K562 (cell line): ENCODE measurements around the gene PEX5L. TPM values are rescaled to one million over a fixed set of nuclear protein-coding genes. Genes with fewer than 3 reads are reported as not detected.

Experiments used
- ATAC-seq: fragments of 200-7000 bp; cut with Tn5 transposase; 3 replicates; pipeline ENCODE4 v1.9.1; 2020; ENCODE audit warnings: moderate library complexity
- BruUV-seq: library from RNA; stranded (reverse); fragments of 400-500 nt; replicated peaks from 2 replicates; lab custom pipeline; 2021; lab: Mats Ljungman, UMichigan
- CTCF ChIA-PET: fragments of 300-600 bp; formaldehyde crosslinking; extraction: SDS; loops from one replicate; lab custom pipeline; 2021; ENCODE audit warnings: low intra/inter-chr PET ratio; lab: Yijun Ruan, JAX
- POLR2A ChIA-PET: fragments of 300-600, 350-650 bp; sonication (Branson Sonifier 250); formaldehyde crosslinking; extraction: SDS; loops from one replicate; lab custom pipeline; 2021; ENCODE audit warnings: antibody characterized with exemption, inconsistent platforms; lab: Yijun Ruan, JAX
- DNase-seq, 4 experiments: peaks; one replicate each; pipeline versions ENCODE4 v3.0.0 to v3.0.0-alpha.2; 2011 to 2018; ENCODE audit warnings: low spot score in 3 of 4, mixed read lengths in 3 of 4; ENCODE audit errors: extremely low read depth in 1 of 4
- FAIRE-seq: peaks from 2 replicates; lab custom pipeline; 2011; peaks lifted over from hg19 to GRCh38; lab: Jason Lieb, UNC
- H2AFZ ChIP-seq: 2 replicates; pipeline ENCODE4 v1.6.0; 2011; ENCODE audit warnings: low read depth, low read length, control low read depth, inconsistent platforms
- H3K27ac ChIP-seq: fragments of 200-600 bp; 3 replicates; pipeline ENCODE4 v1.8.0; 2011; ENCODE audit warnings: low read depth, mild to moderate bottlenecking, control low read depth, inconsistent platforms, low read length, moderate library complexity, mixed read lengths; ENCODE audit errors: extremely low read depth
- H3K27me3 ChIP-seq, 2 experiments: fragments of 300-600 bp in 1 of 2; 2 replicates in 1 of 2; 3 replicates in 1 of 2; pipeline versions ENCODE4 v1.6.0 to v1.8.0; 2011; ENCODE audit warnings: inconsistent platforms in 2 of 2, low read length in 2 of 2, mild to moderate bottlenecking in 1 of 2, mixed read lengths in 1 of 2, moderate library complexity in 1 of 2; ENCODE audit not compliant: control insufficient read depth in 2 of 2, insufficient read depth in 2 of 2
- H3K36me3 ChIP-seq: fragments of 300-600 bp; 3 replicates; pipeline ENCODE4 v1.8.0; 2011; ENCODE audit warnings: mild to moderate bottlenecking, low read length, inconsistent platforms; ENCODE audit not compliant: control insufficient read depth, insufficient read depth
- H3K4me1 ChIP-seq, 2 experiments: fragments of 200-600 bp in 1 of 2; replicated peaks in 1 of 2; 2 replicates in 1 of 2; 3 replicates in 1 of 2; pipeline versions ENCODE4 v1.5.1 to v1.8.0; 2011; ENCODE audit warnings: inconsistent platforms in 2 of 2, low read length in 2 of 2, mild to moderate bottlenecking in 1 of 2, mixed read lengths in 1 of 2, moderate library complexity in 1 of 2; ENCODE audit not compliant: control insufficient read depth in 2 of 2, insufficient read depth in 2 of 2
- H3K4me2 ChIP-seq: 2 replicates; pipeline ENCODE4 v1.6.1; 2011; ENCODE audit warnings: low read length, control low read depth, inconsistent platforms, mixed read lengths; ENCODE audit not compliant: insufficient read depth
- H3K4me3 ChIP-seq: fragments of 200-600 bp; sonication (generic), shearing (Covaris generic); 2 replicates; pipeline ENCODE4 v1.5.1; 2016; ENCODE audit warnings: control low read depth, inconsistent platforms
- H3K79me2 ChIP-seq: fragments of 200-600 bp; 3 replicates; pipeline ENCODE4 v1.8.0; 2011; ENCODE audit warnings: low read length, inconsistent platforms; ENCODE audit not compliant: control insufficient read depth, insufficient read depth
- H3K9ac ChIP-seq, 2 experiments: 2 replicates each; pipeline versions ENCODE4 v1.6.0 to v1.6.1; 2011; ENCODE audit warnings: low read depth in 2 of 2, low read length in 2 of 2, control low read depth in 1 of 2, inconsistent platforms in 1 of 2, mild to moderate bottlenecking in 1 of 2, mixed read lengths in 1 of 2; ENCODE audit not compliant: insufficient read depth in 1 of 2
- H3K9me1 ChIP-seq: one replicate; pipeline ENCODE4 v1.6.0; 2011; ENCODE audit warnings: inconsistent platforms, mild to moderate bottlenecking, low read length, moderate library complexity; ENCODE audit not compliant: control insufficient read depth, insufficient read depth
- H3K9me3 ChIP-seq: replicated peaks from 2 replicates; pipeline ENCODE4 v1.5.1; 2011; ENCODE audit warnings: low read depth, low read length, inconsistent platforms; ENCODE audit not compliant: control insufficient read depth, insufficient read depth
- H4K20me1 ChIP-seq: replicated peaks from 2 replicates; pipeline ENCODE4 v1.6.1; 2011; ENCODE audit warnings: low read length, inconsistent platforms, mixed read lengths; ENCODE audit not compliant: control insufficient read depth, insufficient read depth
- WGBS: fragments of 100-300 bp; shearing (Covaris generic); methylation state at CpG from one replicate; pipeline ENCODE4 v1.1.6; 2016; ENCODE audit warnings: low coverage, mixed read lengths; ENCODE audit not compliant: insufficient coverage; ENCODE audit errors: missing lambda C conversion rate; 5-methylcytosine and 5-hydroxymethylcytosine counted together
- in situ Hi-C: fragments of 300-500 bp; cut with MboI; formaldehyde crosslinking; loops from 4 replicates; pipeline ENCODE4 v1.15.0; 2018; ENCODE audit warnings: inconsistent platforms, mixed read lengths
- intact Hi-C: fragments of 100-400 bp; cut with micrococcal nuclease; formaldehyde crosslinking; loops from 2 replicates; pipeline ENCODE4 v1.14.2; 2022
- polyA plus RNA-seq, 8 experiments: library from polyadenylated mRNA; depleted of rRNA in 4 of 8; stranded (reverse) in 5 of 8; unstranded in 3 of 8; fragments of >200 nt; fragmentation: Nextera tagmentation in 2 of 8; fragmentation: Illumina TruSeq in 1 of 8; extraction: Ambion mirVana in 2 of 8; extraction: Trizol in 1 of 8; gene quantifications; 2 replicates each; pipeline versions ENCODE4 v1.2.1 to v1.2.3, GENCODE V29; 2011 to 2014; ENCODE audit warnings: inconsistent platforms in 1 of 8, missing spikeins in 1 of 8
- total RNA-seq, 7 experiments: library from RNA; depleted of rRNA in 6 of 7; stranded (reverse); fragments of >200 nt in 6 of 7; fragmentation: Illumina TruSeq in 2 of 7; extraction: Trizol in 2 of 7; gene quantifications; 2 replicates each; pipeline versions ENCODE4 v1.2.1 to v1.2.3, GENCODE V29; 2011 to 2021; ENCODE audit warnings: low replicate concordance in 1 of 7
- TF ChIP-seq, protein P1 (sequence below): IDR thresholded peaks from 2 replicates; pipeline ENCODE4 v1.6.1; 2011; ENCODE audit warnings: borderline replicate concordance, low read depth, mild to moderate bottlenecking, moderate library complexity, low read length; ENCODE audit not compliant: insufficient read depth, poor library complexity, severe bottlenecking
- TF ChIP-seq, protein P2 (sequence below), 3 experiments: IDR thresholded peaks in 2 of 3; conservative IDR thresholded peaks in 1 of 3; 2 replicates each; pipeline ENCODE4 v1.5.1; 2011 to 2012; ENCODE audit warnings: low read length in 3 of 3, mild to moderate bottlenecking in 3 of 3, control low read depth in 2 of 3, improper control_type of control experiment in 1 of 3, inconsistent platforms in 1 of 3, low read depth in 1 of 3, mixed read lengths in 1 of 3, moderate library complexity in 1 of 3; ENCODE audit not compliant: insufficient read depth in 2 of 3

The PEX5L gene
- total and polyA plus RNA-seq, 9 of the 15 experiments (the other 6 are each of a cell fraction or from before 2014, with no cell fraction given), result not detected

DNA sequence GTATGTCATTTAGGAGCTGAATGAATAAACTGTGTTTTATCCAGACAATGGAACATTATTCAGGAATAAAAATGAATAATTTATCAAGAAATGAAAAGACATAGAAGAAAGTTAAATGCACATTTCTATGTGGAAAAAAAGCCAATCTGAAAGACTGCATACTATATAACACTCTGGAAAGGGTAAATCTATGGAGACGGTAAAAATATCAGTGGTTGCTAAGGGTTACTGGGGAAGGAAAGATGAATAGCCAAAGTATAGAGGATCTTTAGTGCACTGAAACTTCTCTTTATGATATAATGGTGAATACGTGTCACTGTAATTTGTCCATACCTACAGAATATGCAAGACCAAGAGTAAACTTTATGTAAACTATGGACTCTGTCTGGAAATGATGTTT lies 46.0 kb upstream of the PEX5L start (continued):
- TF ChIP-seq, protein P1, sequence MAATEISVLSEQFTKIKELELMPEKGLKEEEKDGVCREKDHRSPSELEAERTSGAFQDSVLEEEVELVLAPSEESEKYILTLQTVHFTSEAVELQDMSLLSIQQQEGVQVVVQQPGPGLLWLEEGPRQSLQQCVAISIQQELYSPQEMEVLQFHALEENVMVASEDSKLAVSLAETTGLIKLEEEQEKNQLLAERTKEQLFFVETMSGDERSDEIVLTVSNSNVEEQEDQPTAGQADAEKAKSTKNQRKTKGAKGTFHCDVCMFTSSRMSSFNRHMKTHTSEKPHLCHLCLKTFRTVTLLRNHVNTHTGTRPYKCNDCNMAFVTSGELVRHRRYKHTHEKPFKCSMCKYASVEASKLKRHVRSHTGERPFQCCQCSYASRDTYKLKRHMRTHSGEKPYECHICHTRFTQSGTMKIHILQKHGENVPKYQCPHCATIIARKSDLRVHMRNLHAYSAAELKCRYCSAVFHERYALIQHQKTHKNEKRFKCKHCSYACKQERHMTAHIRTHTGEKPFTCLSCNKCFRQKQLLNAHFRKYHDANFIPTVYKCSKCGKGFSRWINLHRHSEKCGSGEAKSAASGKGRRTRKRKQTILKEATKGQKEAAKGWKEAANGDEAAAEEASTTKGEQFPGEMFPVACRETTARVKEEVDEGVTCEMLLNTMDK, result no peak

DNA sequence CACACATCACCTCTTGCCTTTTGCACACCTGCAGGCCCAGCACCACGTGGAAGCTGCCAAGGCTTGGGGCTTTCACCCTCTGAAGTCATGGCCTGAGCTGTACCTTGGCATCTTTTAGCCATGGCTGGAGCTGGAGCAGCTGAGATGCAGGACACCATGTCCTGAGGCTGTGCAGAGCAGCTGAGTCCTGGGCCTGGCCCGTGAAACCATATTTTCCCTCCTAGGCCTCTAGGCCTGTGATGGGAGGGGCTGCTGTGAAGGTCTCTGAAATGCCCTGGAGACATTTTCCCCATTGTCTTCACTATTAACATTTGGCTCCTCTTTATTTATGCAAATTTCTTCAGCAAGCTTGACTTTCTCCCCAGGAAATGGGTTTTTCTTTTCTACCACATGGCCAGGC lies 41.9 kb upstream of the PEX5L start:
- H3K4me2 ChIP-seq, result no peak overlapping the region
- ChIA-PET CTCF (no interaction called here), POLR2A (no interaction called here)
- intact Hi-C loops, result no loop called here
- in situ Hi-C loops, result no loop called here
- DNase-seq (no peak), ATAC-seq (no peak)
- H3K9me1 ChIP-seq, result no peaks in the 10 kb centered on the region
- no peak overlapping the region for H3K9ac ChIP-seq
- no peaks in the 10 kb centered on the region for H3K4me1 ChIP-seq
- no peak overlapping the region for H2AFZ ChIP-seq
- no peak overlapping the region for H3K4me3 ChIP-seq
- H3K27me3 ChIP-seq, result no peaks in the 10 kb centered on the region
- no peak overlapping the region for H3K27ac ChIP-seq
- no peaks in the 10 kb centered on the region for H3K36me3 ChIP-seq
- TF ChIP-seq, protein P2, sequence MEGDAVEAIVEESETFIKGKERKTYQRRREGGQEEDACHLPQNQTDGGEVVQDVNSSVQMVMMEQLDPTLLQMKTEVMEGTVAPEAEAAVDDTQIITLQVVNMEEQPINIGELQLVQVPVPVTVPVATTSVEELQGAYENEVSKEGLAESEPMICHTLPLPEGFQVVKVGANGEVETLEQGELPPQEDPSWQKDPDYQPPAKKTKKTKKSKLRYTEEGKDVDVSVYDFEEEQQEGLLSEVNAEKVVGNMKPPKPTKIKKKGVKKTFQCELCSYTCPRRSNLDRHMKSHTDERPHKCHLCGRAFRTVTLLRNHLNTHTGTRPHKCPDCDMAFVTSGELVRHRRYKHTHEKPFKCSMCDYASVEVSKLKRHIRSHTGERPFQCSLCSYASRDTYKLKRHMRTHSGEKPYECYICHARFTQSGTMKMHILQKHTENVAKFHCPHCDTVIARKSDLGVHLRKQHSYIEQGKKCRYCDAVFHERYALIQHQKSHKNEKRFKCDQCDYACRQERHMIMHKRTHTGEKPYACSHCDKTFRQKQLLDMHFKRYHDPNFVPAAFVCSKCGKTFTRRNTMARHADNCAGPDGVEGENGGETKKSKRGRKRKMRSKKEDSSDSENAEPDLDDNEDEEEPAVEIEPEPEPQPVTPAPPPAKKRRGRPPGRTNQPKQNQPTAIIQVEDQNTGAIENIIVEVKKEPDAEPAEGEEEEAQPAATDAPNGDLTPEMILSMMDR (IDR thresholded peaks at IDR 0.05 in 2 of 3, conservative IDR thresholded peaks at IDR 0.05 in 1 of 3; ENCODE audit: insufficient read depth in 2 of 3, low read depth in 1 of 3, low read length in 3 of 3), result no peak
- TF ChIP-seq, all 486 proteins: peak for 0
- 5% methylated on average over 2 of the region's 2 CpGs for WGBS
- BruUV-seq, result no TSS peak
- no peak for FAIRE-seq
- H4K20me1 ChIP-seq, result no peaks in the 10 kb centered on the region
- H3K79me2 ChIP-seq, result no peaks in the 10 kb centered on the region
- no peaks in the 10 kb centered on the region for H3K9me3 ChIP-seq
